Mucosa of descending colon (tissue), 3 donors: ENCODE results near the gene CD177. TPM values are rescaled to one million over a fixed set of nuclear protein-coding genes. Genes with fewer than 3 reads are reported as not detected.
"Not testable (repeated sequence)": the region's sequence is repeated elsewhere in the genome, so short reads cannot be mapped to it uniquely, and the experiment has no call there.

Experiments
- ATAC-seq: fragments of 200-7000 bp; cut with Tn5 transposase; one replicate; pipeline ENCODE4 v1.9.1; 2020; ENCODE audit warnings: mild to moderate bottlenecking, moderate library complexity
- DNase-seq, 3 donors: peaks; one replicate each; pipeline ENCODE4 v3.0.0-alpha.2; 2020
- H3K36me3 ChIP-seq: fragments of 200-600 bp; one replicate; pipeline ENCODE4 v1.8.0; 2021; ENCODE audit warnings: low read depth, mild to moderate bottlenecking
- H3K4me1 ChIP-seq: fragments of 200-600 bp; one replicate; pipeline ENCODE4 v1.8.0; 2021; ENCODE audit warnings: low read depth, mild to moderate bottlenecking
- H3K4me3 ChIP-seq: fragments of 200-600 bp; one replicate; pipeline ENCODE4 v1.8.0; 2021; ENCODE audit warnings: mild to moderate bottlenecking
- H3K9me3 ChIP-seq: fragments of 200-600 bp; one replicate; pipeline ENCODE4 v1.8.0; 2021; ENCODE audit warnings: mild to moderate bottlenecking
- intact Hi-C, 2 donors: fragments of 100-400 bp; cut with DNase I in 1 of 2; cut with micrococcal nuclease in 1 of 2; formaldehyde crosslinking; loops; one replicate each; pipeline versions ENCODE4 v1.11.0 to v1.11.1; 2022; cut with DNase I, micrococcal nuclease
- total RNA-seq, 3 donors: library from RNA; stranded (reverse); fragmentation: NEBNext Ultra II Directional in 2 of 3; extraction: Animal tissue kit (Norgen Biotek cat#: 25700) in 2 of 3; gene quantifications; one replicate each; pipeline versions ENCODE4 v1.2.1 to v1.2.4, GENCODE V29; 2021 to 2023
- TF ChIP-seq, protein P1 (sequence below): fragments of 200-600 bp; IDR thresholded peaks from one replicate; pipeline ENCODE4 v1.8.0; 2022; ENCODE audit warnings: antibody characterized with exemption, mild to moderate bottlenecking
- donor health status: DM: no; HTN: no; CAD: no; lungs with moderate emphysema.
- donor health status: DM: no; HTN: no; CAD: no.
- donor health status: DM: no; HTN: yes; CAD: no.

CD177 gene
- total RNA-seq, 3 donors from 2014 or later = 202 to 349 (median 232) TPM

DNA sequence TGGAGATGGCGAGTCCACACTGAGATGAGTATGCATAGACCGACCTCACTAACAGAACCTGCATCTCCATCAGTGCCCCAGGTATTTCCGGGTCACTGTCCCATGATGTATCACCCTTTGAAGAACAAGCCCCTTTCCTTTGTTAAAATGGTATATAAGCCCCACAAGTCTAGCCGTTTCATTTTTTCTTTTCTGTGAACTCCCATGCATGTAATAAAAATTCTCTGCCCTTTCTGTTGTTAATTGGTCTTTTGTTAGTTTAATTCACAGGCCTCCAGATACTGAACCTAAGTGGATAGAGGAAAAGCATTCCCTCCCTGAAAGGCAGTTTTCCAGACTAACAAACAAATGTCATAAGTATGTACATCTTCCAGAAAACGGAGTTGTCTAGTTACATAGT is 15.0 kb upstream of the CD177 start:
- intact Hi-C loops = no loop called here
- no peak for DNase-seq
- TF ChIP-seq, protein P1, sequence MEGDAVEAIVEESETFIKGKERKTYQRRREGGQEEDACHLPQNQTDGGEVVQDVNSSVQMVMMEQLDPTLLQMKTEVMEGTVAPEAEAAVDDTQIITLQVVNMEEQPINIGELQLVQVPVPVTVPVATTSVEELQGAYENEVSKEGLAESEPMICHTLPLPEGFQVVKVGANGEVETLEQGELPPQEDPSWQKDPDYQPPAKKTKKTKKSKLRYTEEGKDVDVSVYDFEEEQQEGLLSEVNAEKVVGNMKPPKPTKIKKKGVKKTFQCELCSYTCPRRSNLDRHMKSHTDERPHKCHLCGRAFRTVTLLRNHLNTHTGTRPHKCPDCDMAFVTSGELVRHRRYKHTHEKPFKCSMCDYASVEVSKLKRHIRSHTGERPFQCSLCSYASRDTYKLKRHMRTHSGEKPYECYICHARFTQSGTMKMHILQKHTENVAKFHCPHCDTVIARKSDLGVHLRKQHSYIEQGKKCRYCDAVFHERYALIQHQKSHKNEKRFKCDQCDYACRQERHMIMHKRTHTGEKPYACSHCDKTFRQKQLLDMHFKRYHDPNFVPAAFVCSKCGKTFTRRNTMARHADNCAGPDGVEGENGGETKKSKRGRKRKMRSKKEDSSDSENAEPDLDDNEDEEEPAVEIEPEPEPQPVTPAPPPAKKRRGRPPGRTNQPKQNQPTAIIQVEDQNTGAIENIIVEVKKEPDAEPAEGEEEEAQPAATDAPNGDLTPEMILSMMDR = no peak
- Histone ChIP-seq H3K4me3 (no peak overlapping the region), H3K4me1 (no peaks in the 10 kb centered on the region), H3K9me3 (no peaks in the 10 kb centered on the region), H3K36me3 (no peaks in the 10 kb centered on the region)
- no peak for ATAC-seq

GRCh38 chr19:43339243-43339930 is 14.1 kb upstream of the CD177 start:
- intact Hi-C loops, H3K4me1 ChIP-seq, H3K9me3 ChIP-seq, H3K4me3 ChIP-seq, DNase-seq, H3K36me3 ChIP-seq: not testable (repeated sequence)
- peak; percentile 23 for ATAC-seq

- intact Hi-C loops, H3K36me3 ChIP-seq: not testable (repeated sequence)
Measured at GRCh38 chr19:43340101-43340500, 13.4 kb upstream of the CD177 start.

DNA sequence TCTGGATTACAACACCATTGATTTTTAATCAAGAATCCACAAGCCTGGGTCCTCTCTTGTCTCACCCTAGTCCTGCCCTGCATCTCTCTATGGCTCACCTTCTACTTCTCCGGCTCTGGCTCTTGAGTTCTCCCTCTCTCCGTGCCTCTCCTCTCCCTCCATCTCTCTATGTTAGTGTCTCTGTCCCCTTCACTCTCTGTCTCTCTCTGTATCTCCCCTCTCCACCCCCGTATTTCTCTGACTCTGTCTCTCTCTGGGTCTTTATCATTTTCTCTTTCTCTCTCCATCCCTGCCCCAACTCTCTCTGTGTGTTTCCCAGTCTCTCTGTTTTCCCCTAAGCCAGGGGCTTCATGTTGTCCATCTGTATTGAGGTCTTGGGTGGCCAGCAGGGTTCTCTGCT is 12.4 kb upstream of the CD177 start:
- H3K4me3 ChIP-seq, ATAC-seq, H3K9me3 ChIP-seq, intact Hi-C loops, DNase-seq, H3K4me1 ChIP-seq, H3K36me3 ChIP-seq: not testable (repeated sequence)

More at GRCh38 chr19:43340101-43340500, 13.4 kb upstream of the CD177 start:
- H3K4me1 ChIP-seq, ATAC-seq, H3K9me3 ChIP-seq, H3K4me3 ChIP-seq, DNase-seq: not testable (repeated sequence)

DNA sequence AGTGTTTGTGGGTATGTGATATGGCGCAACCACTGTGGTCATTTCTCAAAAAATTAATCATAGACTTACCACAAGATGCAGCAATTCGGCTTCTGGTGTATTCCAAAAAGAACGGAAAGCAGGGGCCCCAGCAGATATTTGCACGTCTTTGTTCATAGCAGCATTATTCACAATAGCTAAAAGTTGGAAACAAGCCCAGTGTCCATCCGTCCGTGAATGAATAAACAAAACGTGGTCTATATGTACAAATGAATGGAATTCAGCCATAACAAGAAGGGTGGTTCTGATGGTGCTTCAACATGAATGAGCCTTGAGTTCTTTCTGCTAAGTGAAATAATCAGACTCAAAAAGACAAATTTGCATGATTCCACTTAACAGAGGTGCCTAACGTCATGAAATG is 11.4 kb upstream of the CD177 start:
- intact Hi-C loops, H3K4me1 ChIP-seq, DNase-seq, ATAC-seq, H3K36me3 ChIP-seq, H3K9me3 ChIP-seq, H3K4me3 ChIP-seq: not testable (repeated sequence)

- H3K4me3 ChIP-seq, intact Hi-C loops, H3K4me1 ChIP-seq, ATAC-seq, H3K36me3 ChIP-seq, DNase-seq, H3K9me3 ChIP-seq: not testable (repeated sequence)
Measured at GRCh38 chr19:43344347-43344925, 9.1 kb upstream of the CD177 start.

- H3K9me3 ChIP-seq, H3K4me3 ChIP-seq, intact Hi-C loops, H3K36me3 ChIP-seq: not testable (repeated sequence)
- H3K4me1 ChIP-seq = peaks cover 32% of the 10 kb centered on the region
- DNase-seq = peak in 1 of 3 donors; percentile 42
- peak; percentile 69 for ATAC-seq
Measured at GRCh38 chr19:43349813-43350212, 3.7 kb upstream of the CD177 start.

- TF ChIP-seq, protein P1 = no peak
- H3K4me3 ChIP-seq = no peak overlapping the region
- intact Hi-C loops = no loop called here
- DNase-seq = peak in 1 of 3 donors; percentile 30
- peaks cover 34% of the 10 kb centered on the region for H3K4me1 ChIP-seq
- no peaks in the 10 kb centered on the region for H3K9me3 ChIP-seq
- H3K36me3 ChIP-seq = no peaks in the 10 kb centered on the region
- peak; percentile 67 for ATAC-seq
Measured at GRCh38 chr19:43351998-43352746, 1.3 kb upstream of the CD177 start.
